T-helper 1 cell treated with Interleukin-12 subunit alpha and Interleukin-12 subunit beta and Interleukin-4 antibody, amounts not matched to agents 30 μg/mL and 1 μg/mL, for 36 hours (primary cell): ENCODE results near the gene TRAF3.

Experiments
- H3K27ac Mint-ChIP-seq: one replicate; pipeline ENCODE4 v1.8.0; 2021; ENCODE audit warnings: mild to moderate bottlenecking, mixed read lengths
- H3K27me3 Mint-ChIP-seq: one replicate; pipeline ENCODE4 v1.8.0; 2021; ENCODE audit warnings: low read depth, mixed read lengths
- H3K36me3 Mint-ChIP-seq: one replicate; pipeline ENCODE4 v1.8.0; 2021; ENCODE audit warnings: low read depth, mixed read lengths
- H3K4me1 Mint-ChIP-seq: one replicate; pipeline ENCODE4 v1.8.0; 2021; ENCODE audit warnings: low read depth, mixed read lengths
- H3K4me3 Mint-ChIP-seq: one replicate; pipeline ENCODE4 v1.8.0; 2021; ENCODE audit warnings: mild to moderate bottlenecking, moderate library complexity, mixed read lengths
- H3K9me3 Mint-ChIP-seq: one replicate; pipeline ENCODE4 v1.8.0; 2021; ENCODE audit warnings: mixed read lengths

TRAF3 gene

DNA sequence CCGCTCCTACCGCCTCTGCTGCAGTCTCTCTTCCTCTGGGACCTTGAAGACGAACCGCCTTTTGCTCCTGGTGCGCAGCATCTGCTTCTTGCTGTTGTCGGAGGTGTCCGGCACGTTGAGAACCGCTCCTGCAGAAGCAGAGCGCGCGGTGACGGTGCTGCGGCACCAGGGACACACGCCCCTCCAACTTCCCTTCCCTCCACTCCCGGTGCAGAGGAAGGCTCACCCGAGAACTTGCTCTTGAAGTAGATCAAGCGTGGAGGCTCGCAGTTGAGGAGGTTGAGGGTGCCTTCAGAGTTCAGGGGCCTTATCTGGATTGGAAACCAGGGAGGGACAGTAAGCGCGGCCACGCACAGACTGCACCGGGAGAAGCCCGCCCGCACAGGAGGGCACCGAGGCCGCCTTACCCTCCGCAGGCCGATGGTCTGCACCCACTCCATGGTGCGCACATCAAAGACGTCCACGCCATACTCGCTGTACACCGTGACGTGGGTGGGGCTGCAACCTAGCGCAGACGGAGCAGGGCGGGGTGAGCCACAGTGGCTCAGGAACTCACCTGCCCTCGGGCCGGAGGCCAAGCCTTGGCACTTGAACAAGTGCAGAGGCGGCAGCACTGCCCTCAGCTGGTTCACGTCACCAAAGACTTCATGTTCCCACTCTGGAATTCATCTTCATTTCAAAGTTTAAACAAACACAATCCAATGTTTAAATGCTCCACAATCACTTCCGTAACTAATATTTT is 162.7 kb downstream of the TRAF3 start:
- no peak overlapping the region for H3K27ac Mint-ChIP-seq
- no peaks in the 10 kb centered on the region for H3K27me3 Mint-ChIP-seq
- H3K36me3 Mint-ChIP-seq = no peaks in the 10 kb centered on the region
- H3K4me1 Mint-ChIP-seq = no peaks in the 10 kb centered on the region
- no peaks in the 10 kb centered on the region for H3K9me3 Mint-ChIP-seq
- H3K4me3 Mint-ChIP-seq = no peak overlapping the region

DNA sequence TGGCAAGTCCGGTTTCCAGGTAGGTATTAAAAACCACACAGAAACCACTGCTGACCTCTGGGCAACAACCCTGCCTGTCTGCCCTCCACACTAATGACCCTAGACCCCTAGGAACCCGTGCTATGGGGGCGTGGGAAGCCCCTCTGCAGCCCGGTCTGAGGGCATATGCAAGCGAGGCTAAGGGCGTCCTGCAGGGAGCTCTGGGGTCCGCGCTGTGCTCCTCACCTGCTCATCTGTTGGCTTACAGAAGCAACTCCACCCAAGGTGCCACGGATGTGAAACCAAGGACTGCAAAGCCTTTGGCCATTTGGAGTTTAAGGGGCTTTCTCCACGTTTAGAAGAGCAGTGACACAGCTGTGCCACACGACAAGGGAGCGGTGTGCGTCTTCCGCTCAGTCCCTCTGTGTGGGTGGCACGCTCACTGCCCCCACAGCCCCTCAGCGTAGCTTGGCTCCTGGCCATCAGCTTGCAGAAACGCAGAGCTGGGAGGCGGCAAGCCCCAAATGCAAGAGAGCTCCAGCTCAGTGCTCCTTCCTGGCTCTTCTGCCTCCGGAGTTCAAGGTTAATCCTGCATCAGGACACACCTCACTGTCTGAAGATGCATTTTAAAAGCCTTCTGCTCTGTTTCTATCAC is 163.6 kb downstream of the TRAF3 start:
- Mint-ChIP-seq H3K36me3 (no peaks in the 10 kb centered on the region), H3K27ac (no peak overlapping the region), H3K4me3 (no peak overlapping the region), H3K27me3 (no peaks in the 10 kb centered on the region), H3K4me1 (no peaks in the 10 kb centered on the region), H3K9me3 (no peaks in the 10 kb centered on the region)

DNA sequence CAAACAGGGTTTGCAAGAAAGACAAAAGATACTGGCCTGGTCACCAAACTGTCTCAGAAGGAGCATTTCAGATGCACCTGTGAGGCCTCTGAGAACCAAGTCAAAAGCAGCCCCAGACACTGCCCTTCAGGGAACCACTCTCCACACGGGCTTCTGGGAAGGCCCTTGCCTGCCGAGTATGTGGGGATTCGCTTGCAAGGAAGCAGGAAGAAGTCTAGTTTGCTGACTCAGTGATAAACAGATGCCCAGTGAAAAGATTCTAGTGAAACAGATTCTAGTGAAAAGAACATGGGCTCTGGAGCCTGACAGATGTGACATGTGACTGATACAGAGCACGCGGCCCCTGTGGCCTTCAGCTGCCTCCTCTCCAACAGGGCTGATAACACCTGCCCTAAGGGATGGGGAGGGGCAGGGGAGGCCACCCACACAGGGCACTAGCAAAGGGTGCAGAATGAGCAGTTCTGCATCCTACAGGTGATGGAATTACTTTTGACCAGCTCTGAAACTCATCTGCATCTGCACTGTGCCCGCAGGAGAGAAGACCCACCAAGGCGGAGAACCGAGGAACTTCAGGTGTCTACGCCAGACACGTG is 164.3 kb downstream of the TRAF3 start:
- H3K36me3 Mint-ChIP-seq = no peaks in the 10 kb centered on the region
- H3K4me1 Mint-ChIP-seq = no peaks in the 10 kb centered on the region
- no peak overlapping the region for H3K4me3 Mint-ChIP-seq
- no peaks in the 10 kb centered on the region for H3K9me3 Mint-ChIP-seq
- H3K27ac Mint-ChIP-seq = no peak overlapping the region
- no peaks in the 10 kb centered on the region for H3K27me3 Mint-ChIP-seq

DNA sequence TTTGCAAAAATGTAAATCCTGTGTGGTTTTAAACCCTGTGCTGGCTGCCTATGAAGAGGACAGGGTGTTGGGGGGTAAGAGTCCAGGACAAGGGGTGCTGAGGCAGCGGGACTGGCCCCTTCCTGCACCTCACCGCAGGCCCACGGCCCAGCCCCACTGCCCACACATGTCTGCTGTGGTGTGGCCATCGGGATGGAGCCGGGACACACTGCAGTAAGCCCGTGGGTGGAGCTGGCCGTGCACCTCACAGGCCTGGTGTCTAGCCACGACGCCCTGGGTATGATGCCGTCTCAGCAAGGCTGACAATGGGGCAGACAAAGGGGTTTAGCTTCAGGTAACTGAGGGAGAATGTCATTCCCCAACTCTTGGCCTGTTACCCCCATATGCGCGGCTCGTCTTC is 164.8 kb downstream of the TRAF3 start:
- H3K9me3 Mint-ChIP-seq = no peaks in the 10 kb centered on the region
- no peaks in the 10 kb centered on the region for H3K36me3 Mint-ChIP-seq
- no peaks in the 10 kb centered on the region for H3K27me3 Mint-ChIP-seq
- no peak overlapping the region for H3K4me3 Mint-ChIP-seq
- no peak overlapping the region for H3K27ac Mint-ChIP-seq
- H3K4me1 Mint-ChIP-seq = peaks cover 2% of the 10 kb centered on the region

DNA sequence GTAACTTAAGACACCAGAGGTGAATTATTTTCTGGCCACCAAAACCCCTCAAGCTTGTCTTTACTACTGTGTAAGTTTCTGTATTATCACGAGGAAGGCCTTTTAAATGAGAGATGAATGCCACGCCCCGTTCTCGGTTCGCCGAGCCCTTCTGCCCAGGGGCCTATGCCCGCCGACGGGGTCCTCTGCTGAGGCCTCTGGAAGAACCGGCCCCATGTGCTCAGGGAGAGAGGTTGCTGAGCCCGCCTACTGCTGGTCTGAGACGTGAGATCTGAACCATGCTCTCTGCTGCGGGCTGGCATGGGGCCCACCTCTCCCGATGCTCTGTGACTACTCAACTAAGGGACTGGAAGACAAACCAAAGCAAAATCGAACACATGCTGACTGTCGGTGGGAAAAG is 166.2 kb downstream of the TRAF3 start:
- no peaks in the 10 kb centered on the region for H3K27me3 Mint-ChIP-seq
- peaks cover 6% of the 10 kb centered on the region for H3K4me1 Mint-ChIP-seq
- H3K4me3 Mint-ChIP-seq = no peak overlapping the region
- H3K9me3 Mint-ChIP-seq = no peaks in the 10 kb centered on the region
- H3K27ac Mint-ChIP-seq = no peak overlapping the region
- H3K36me3 Mint-ChIP-seq = no peaks in the 10 kb centered on the region

DNA sequence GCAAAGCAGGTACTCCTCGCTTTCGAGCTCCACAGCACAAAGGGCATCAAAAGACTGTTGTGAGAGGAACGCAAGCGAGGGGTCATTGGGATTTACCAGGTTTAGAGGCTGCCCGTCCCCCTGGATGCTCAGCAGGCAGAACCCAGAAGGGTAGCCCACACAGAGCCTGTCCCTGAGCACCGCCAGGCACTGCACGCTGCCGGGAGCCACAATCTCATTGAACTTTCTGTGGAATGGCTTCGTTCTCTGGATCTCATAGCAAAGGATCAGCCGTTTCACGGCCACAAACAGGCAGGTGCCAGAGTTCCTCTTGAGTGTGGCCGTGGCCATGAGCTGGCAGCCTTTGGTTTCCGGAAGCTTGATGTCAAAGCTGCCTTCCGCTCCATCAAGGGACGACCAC is 166.7 kb downstream of the TRAF3 start:
- H3K27me3 Mint-ChIP-seq = no peaks in the 10 kb centered on the region
- H3K4me1 Mint-ChIP-seq = peaks cover 8% of the 10 kb centered on the region
- no peaks in the 10 kb centered on the region for H3K36me3 Mint-ChIP-seq
- H3K4me3 Mint-ChIP-seq = no peak overlapping the region
- H3K27ac Mint-ChIP-seq = no peak overlapping the region
- H3K9me3 Mint-ChIP-seq = no peaks in the 10 kb centered on the region

DNA sequence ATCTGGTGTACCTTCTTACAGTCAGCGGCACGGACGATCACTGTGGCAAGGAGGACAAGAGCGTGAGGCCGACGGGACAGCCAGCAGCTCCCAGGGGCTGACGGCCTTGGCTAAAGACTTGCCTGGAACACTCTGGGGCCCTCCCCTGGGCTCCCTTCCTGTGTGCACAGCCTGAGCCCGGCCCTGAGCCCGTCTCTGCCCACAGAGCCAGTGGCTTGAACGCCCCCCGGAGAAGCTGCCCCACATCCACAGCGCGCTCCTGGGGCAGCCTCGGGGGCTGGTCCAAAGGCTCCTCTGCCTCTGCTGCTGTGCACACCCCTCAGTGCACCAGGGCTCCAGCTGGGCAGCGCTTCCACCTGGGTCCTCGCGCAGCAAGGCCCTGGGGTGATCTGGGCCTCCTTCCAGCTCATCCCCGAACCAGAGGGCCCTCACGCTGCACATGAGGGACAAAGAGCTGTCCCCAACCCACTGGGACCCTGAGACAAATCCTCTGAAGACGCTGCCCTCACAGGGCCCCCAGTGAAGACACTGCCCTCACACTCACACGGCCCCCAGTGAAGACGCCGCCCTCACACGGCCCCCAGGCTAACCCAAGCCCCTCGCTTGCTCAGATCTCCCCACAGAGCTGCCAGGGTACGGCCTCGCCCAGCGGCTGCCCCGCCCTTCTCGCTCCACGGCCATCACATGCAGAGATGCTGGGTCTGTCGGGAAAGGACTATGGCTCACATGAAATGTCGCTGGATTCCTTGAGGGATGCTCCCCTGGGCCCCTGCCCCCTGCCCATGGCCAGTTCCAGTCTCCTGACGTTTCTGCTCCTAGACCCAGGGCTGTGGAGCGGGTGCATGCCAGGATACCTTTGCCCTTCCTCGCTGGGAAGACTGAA is 167.4 kb downstream of the TRAF3 start:
- H3K27me3 Mint-ChIP-seq = no peaks in the 10 kb centered on the region
- no peaks in the 10 kb centered on the region for H3K9me3 Mint-ChIP-seq
- no peak overlapping the region for H3K27ac Mint-ChIP-seq
- no peaks in the 10 kb centered on the region for H3K36me3 Mint-ChIP-seq
- H3K4me3 Mint-ChIP-seq = no peak overlapping the region
- peaks cover 14% of the 10 kb centered on the region for H3K4me1 Mint-ChIP-seq

DNA sequence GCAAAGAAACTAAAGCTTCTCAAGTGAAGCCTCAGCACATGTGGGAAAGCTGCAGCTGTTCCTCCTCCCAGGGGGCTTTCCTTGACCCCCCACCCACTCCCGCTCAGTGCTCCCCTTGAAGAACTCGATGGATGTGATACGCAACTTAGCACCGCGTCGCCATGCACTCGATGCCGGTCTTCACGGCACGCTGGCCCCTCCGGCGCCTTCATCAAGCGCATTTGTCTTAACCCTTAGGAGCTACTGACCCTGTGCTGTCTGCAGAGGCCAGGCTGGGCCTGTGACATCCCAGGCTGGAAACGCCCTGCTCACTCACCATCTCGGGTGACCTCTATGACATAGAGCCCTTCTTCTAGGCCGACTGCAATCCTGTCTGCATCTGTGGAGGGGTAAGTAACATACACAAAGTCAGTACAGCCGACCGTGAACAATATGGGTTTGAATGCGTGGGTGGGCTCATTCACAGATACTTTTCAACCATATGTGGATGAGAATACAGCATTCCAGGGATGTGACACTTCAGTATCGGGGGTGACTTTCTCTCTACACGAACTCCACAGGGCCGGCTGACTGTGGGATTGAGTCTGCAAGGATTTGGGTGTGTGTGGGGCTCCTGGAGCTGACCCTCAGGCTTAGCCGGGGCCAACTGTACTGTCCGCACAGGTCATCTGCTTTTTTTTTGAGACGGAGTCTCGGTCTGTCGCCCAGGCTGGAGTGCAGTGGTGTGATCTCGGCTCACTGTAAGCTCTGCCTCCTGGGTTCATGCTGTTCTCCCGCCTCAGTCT is 168.3 kb downstream of the TRAF3 start:
- Mint-ChIP-seq H3K9me3 (no peaks in the 10 kb centered on the region), H3K27me3 (no peaks in the 10 kb centered on the region), H3K27ac (no peak overlapping the region), H3K36me3 (no peaks in the 10 kb centered on the region), H3K4me3 (no peak overlapping the region), H3K4me1 (peaks cover 14% of the 10 kb centered on the region)

DNA sequence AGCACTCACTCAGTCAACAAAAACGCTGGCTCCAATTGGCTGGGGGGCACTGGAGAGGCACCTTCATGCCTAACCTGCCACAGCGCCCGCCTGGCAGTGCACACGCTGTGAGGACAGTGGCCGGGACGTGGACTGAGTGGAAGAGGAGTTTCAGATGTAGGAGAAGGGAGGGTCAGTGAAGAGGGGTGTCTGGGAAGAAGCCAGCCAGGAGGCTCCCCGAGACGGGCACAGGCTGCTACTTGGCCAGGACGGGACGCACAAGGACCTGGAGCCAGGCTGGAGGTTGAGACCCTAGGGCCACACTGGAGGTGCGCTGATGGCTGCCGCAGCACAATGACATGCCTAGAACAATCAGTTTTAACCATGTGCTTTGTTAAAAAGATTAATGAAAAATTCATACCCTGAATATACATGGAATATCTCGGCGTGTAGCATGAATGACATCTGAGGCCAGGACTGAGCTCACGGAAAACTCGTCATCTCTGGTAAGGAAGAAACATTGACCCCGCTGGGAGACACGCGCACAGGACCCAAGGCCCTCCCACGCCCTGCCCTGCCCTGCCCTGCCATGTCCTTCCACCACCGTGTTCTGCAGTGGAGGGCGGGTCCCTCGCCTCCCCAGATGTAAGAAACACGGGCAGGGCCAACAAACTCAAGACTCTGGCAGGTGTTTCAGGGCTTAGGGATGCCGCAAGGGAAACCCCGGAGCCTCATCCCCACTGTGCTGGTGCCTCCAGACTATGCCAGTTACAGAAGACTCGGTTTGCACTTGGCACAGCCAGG is 170.3 kb downstream of the TRAF3 start:
- peaks cover 14% of the 10 kb centered on the region for H3K4me1 Mint-ChIP-seq
- no peaks in the 10 kb centered on the region for H3K9me3 Mint-ChIP-seq
- peak overlapping the region; percentile 45 for H3K27ac Mint-ChIP-seq
- no peaks in the 10 kb centered on the region for H3K36me3 Mint-ChIP-seq
- H3K27me3 Mint-ChIP-seq = no peaks in the 10 kb centered on the region
- H3K4me3 Mint-ChIP-seq = no peak overlapping the region

DNA sequence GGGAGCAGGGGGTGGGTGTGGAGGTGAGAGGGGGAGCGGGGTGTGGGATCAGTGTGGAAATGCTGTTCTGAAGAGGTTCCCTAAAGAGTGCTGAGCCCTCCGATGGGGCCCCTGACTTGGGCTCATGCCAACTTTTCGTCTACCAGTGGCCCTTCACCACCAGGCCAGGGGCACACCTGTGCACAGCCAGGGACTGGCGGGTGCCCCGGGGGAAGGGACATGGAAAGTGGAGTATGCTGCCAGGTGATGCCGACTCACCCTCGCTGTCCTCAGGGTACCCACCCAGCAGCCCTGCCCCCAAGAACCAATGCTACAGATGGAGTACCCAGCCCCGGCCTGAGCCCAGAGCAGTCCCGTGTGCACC is 171.4 kb downstream of the TRAF3 start:
- Mint-ChIP-seq H3K27ac (peak overlapping the region; percentile 72), H3K4me1 (peaks cover 14% of the 10 kb centered on the region), H3K9me3 (no peaks in the 10 kb centered on the region), H3K36me3 (no peaks in the 10 kb centered on the region), H3K27me3 (no peaks in the 10 kb centered on the region), H3K4me3 (no peak overlapping the region)

DNA sequence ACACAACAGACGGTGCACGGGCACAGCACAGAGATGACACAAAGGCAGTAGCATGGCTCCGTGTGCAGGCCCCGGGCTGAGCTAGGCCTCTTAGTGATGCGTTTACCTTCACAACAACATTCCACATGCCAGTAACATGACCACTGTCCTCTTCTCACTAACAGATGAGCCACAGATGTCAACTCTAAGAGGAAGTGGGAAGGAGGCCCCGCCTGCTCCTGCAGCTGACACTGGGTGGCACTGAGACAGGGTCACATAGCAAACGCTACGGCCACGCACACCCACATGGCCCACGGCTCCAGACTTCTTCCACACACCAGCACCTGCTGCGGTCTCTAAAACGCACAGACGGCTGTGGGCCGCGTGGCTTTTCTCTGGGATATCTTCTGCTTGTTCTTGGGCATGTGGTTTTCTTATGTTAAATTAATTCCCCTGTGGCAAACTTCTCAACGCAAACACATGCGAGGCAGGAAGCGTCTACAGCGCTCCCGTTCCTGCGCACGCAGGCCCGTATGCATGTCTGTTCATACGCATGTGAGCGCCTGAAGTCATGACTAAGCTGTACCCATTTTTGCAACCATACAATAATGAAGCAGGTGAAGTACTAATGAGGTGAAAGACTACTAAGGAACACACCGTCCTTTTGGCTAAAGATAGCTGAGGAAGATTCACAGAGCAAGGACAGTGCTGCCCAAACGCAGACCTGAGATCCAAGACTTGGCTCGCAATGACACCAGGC is 172.0 kb downstream of the TRAF3 start:
- Mint-ChIP-seq H3K27me3 (no peaks in the 10 kb centered on the region), H3K4me1 (peaks cover 14% of the 10 kb centered on the region), H3K27ac (peak overlapping the region; percentile 72), H3K4me3 (peak overlapping the region; percentile 19), H3K36me3 (no peaks in the 10 kb centered on the region), H3K9me3 (no peaks in the 10 kb centered on the region)

DNA sequence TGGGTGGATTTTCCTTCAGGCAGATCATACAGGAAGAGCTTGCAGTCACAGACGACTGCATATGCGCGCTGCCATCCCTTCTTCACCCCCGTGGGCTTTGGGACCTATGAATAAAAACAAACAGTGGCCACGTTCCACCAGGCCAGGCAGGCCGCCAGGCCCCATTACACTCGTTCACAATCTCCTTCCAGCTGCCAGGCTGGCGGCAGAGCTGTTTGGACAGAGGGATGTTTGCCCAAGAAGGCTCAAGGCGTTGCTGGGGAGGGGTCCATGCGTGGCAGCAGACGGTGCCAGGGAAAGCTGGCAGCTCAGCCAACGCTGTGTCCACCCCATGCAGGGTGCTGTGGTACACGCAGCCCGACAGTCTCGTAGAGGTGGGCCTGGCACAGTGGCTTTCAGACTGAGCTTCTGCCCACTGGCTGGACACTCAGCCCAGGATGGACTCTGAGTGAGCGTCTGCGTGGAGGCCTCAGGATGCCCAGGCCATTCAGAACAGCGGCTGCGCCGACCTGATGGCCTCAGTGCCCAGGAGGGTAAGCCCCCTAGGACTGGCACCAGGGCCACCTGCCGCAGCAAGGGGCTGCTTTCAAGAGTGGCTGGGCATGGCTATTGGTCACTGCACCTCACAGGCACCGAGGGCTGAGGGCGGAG is 172.7 kb downstream of the TRAF3 start:
- Mint-ChIP-seq H3K36me3 (no peaks in the 10 kb centered on the region), H3K27ac (no peak overlapping the region), H3K27me3 (no peaks in the 10 kb centered on the region), H3K4me3 (no peak overlapping the region), H3K4me1 (peaks cover 14% of the 10 kb centered on the region), H3K9me3 (no peaks in the 10 kb centered on the region)

DNA sequence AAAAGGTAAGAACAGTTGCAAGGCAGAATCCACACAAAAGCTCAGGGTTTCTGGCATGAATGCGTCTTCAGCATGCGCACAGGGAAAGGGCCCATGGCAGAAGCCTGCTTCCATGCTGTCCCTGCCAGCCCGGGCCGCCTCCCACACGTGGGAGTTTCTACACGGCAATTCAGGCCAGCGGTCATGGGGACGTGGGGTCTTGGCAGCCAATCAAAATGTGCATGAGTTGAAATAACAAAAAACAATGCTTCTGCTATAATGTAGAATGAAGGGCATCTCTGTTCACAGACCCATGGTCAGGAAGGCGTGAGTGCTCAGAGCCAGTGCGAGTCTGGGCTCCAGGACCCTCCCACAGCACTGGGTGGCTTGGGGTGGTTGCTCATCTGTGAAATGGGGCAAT is 173.8 kb downstream of the TRAF3 start:
- H3K27me3 Mint-ChIP-seq = no peaks in the 10 kb centered on the region
- no peak overlapping the region for H3K4me3 Mint-ChIP-seq
- peaks cover 14% of the 10 kb centered on the region for H3K4me1 Mint-ChIP-seq
- H3K9me3 Mint-ChIP-seq = no peaks in the 10 kb centered on the region
- no peak overlapping the region for H3K27ac Mint-ChIP-seq
- no peaks in the 10 kb centered on the region for H3K36me3 Mint-ChIP-seq
